ENCODE measurements around the gene ENTHD1.

Gene ENTHD1

DNA sequence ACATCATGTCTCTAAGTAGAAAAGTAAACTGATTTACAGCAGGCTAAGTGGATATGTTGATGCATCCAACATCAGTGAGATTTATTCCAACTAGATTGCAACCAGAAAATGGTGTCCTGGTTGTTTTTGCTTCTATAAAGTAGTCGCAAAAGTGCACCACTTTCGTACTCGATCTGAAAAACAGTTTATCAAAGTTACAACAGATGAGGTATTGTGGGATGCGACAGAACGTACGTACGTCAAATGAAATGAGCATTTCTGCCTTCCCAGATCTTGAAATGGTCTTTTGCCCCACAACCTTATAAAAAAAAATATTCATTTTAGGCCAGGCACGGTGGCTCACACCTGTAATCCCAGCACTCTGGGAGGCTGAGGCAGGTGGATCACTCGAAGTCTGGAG lies 21.0 kb upstream of the ENTHD1 start:
- H3K27ac ChIP-seq, result no peak overlapping the region
- TF ChIP-seq, protein P1, sequence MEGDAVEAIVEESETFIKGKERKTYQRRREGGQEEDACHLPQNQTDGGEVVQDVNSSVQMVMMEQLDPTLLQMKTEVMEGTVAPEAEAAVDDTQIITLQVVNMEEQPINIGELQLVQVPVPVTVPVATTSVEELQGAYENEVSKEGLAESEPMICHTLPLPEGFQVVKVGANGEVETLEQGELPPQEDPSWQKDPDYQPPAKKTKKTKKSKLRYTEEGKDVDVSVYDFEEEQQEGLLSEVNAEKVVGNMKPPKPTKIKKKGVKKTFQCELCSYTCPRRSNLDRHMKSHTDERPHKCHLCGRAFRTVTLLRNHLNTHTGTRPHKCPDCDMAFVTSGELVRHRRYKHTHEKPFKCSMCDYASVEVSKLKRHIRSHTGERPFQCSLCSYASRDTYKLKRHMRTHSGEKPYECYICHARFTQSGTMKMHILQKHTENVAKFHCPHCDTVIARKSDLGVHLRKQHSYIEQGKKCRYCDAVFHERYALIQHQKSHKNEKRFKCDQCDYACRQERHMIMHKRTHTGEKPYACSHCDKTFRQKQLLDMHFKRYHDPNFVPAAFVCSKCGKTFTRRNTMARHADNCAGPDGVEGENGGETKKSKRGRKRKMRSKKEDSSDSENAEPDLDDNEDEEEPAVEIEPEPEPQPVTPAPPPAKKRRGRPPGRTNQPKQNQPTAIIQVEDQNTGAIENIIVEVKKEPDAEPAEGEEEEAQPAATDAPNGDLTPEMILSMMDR (conservative IDR thresholded peaks at IDR 0.05), result no peak

DNA sequence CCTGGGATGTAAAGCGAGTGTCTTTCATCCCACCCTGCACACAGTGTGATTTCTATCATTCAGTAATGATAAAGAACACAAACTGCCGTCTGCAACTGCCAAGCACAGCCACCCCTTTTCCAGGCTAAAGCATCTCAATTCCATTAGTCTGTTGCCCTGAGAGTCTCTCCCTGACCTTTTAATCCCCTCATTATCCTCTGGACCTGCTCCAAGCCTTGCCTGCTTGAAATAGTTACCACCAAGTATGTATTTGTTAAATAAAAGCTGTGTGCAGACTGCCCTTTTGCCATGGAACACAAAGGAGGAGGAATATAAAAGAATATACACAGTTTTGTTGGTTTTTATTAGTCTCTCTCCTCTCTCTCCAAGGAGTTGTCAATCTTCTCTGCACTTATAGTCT lies 20.3 kb upstream of the ENTHD1 start:
- H3K27ac ChIP-seq, result no peak overlapping the region
- TF ChIP-seq, protein P1 (conservative IDR thresholded peaks at IDR 0.05), result no peak

DNA sequence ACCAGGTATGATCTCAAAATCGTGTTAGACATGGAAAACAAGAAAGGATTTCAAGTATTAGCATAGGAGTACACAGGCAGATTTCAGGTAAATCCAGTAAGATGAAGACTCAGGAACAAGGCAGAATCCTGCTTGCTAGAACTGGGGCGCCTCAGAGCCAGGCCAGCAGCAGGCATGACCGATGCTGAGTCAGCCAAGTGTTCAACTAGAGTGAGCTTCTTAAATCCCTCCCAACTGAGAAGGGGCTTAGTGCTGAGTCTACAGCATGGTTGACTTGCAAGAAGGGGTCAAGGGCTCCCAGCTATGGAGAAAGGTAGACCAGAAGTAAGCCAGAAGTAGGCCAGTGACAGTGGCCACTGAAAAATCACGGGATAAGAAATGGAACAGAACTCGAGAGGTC lies 19.8 kb upstream of the ENTHD1 start:
- H3K27ac ChIP-seq, result no peak overlapping the region
- TF ChIP-seq, protein P1 (conservative IDR thresholded peaks at IDR 0.05), result no peak

DNA sequence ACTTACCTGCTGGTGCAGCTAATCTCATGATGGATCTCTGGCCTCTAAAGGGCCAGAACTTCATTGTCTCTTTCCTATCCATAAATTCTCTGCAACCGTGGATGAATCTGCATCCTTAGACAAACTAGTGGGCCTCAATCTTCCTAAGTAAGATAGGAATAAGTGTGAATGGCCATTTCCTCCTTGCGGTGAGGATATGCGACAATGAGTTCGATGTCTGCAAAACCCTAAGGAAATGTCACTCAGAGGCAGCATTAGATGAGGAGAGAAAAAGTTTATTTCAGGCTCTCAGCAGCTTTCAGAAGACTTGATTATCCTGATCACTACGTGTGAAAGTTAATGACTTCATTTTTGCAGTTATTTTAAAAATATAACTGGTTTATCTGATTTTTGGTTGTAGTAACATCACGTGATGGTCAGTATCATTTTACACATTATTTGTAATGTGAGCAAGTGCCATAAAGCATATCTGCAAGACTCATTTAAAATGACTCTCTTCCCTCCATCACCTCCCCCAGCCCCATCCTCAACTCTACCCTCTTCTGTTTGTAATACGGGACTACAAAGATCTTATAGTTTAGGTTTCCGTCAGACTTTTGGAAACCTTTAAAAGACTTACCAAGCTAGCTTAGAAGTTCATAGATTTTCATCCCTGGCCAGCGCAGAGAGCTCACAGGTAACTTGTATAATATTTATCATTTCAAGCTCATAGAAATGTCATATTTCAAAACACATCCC lies 17.5 kb upstream of the ENTHD1 start:
- TF ChIP-seq, protein P1 (conservative IDR thresholded peaks at IDR 0.05), result no peak
- no peak overlapping the region for H3K27ac ChIP-seq

DNA sequence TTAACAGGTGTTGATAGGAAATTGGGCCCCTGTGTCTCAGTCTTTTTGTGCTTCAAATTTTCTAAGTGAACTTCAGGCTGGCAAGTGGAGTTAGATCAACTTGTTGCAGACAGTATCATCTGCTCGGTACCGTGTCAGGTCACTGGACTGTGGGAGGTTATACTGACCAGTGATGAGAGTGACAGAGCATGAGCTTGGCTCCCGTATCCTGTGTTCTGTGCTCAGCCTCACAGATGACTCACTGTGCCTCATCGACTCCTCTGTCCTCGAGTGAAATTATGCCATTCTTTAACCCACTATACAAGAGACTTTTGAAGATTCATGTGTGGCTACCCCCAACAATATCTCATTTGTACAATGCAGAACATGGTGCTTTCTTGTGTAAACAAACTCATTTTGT lies 15.2 kb upstream of the ENTHD1 start:
- no peak overlapping the region for H3K27ac ChIP-seq
- TF ChIP-seq, protein P1 (conservative IDR thresholded peaks at IDR 0.05), result no peak

DNA sequence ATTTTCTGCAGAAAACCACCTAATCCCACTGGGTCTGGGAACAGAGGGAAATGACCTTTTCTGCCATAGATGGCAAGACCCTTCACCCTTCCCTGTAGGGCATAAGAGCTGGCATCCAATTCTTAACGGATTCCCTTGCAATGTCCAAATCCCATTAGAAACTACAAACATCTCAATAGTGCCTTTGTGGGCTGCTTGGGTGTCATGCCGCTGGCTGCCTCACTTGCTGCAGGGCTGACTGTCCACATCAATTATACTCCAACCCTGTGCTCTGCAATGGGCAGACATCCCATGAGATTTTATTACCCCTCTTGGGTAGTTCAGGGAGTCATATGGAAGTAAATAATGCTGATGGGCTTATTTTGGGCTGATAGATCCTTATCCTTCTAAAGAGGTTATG lies 14.6 kb upstream of the ENTHD1 start:
- no peak overlapping the region for H3K27ac ChIP-seq
- TF ChIP-seq, protein P1 (conservative IDR thresholded peaks at IDR 0.05), result no peak

DNA sequence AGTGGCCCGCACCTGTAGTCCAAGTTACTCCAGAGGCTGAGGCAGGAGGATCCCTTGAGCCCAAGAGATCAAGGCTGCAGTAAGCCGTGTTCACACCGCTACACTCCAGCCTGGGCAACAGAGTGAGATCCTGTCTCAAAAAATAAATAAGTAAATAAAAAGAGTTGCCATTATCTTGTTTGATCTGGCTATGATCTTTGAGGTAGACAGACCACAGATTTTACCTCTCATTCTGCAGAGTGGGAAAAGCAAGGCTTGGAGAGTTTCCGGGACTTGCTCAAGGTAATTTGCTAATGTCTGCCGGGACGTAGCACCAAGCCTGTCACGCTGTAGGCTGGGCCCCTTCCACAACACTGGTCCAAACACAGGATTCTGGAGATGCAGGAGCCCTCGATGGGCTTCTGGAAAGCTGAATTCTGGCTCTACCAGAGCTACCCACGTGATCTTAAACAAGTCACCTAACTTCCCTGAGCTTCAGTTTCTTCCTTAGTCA lies 14.1 kb upstream of the ENTHD1 start:
- no peak overlapping the region for H3K27ac ChIP-seq
- TF ChIP-seq, protein P1 (conservative IDR thresholded peaks at IDR 0.05), result no peak
